Activated T-helper 1 cell treated with Interleukin-2 at 50 U/mL for 16 hours (primary cell): ENCODE data around the gene PPP1R18.
"Not testable (repeated sequence)": the region's sequence is repeated elsewhere in the genome, so short reads cannot be mapped to it uniquely, and the experiment has no call there.

Source experiments
- DNase-seq: peaks from one replicate; pipeline ENCODE4 v3.0.0-alpha.2; 2020; ENCODE audit warnings: low read depth

The PPP1R18 gene, protein sequence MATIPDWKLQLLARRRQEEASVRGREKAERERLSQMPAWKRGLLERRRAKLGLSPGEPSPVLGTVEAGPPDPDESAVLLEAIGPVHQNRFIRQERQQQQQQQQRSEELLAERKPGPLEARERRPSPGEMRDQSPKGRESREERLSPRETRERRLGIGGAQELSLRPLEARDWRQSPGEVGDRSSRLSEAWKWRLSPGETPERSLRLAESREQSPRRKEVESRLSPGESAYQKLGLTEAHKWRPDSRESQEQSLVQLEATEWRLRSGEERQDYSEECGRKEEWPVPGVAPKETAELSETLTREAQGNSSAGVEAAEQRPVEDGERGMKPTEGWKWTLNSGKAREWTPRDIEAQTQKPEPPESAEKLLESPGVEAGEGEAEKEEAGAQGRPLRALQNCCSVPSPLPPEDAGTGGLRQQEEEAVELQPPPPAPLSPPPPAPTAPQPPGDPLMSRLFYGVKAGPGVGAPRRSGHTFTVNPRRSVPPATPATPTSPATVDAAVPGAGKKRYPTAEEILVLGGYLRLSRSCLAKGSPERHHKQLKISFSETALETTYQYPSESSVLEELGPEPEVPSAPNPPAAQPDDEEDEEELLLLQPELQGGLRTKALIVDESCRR

DNA sequence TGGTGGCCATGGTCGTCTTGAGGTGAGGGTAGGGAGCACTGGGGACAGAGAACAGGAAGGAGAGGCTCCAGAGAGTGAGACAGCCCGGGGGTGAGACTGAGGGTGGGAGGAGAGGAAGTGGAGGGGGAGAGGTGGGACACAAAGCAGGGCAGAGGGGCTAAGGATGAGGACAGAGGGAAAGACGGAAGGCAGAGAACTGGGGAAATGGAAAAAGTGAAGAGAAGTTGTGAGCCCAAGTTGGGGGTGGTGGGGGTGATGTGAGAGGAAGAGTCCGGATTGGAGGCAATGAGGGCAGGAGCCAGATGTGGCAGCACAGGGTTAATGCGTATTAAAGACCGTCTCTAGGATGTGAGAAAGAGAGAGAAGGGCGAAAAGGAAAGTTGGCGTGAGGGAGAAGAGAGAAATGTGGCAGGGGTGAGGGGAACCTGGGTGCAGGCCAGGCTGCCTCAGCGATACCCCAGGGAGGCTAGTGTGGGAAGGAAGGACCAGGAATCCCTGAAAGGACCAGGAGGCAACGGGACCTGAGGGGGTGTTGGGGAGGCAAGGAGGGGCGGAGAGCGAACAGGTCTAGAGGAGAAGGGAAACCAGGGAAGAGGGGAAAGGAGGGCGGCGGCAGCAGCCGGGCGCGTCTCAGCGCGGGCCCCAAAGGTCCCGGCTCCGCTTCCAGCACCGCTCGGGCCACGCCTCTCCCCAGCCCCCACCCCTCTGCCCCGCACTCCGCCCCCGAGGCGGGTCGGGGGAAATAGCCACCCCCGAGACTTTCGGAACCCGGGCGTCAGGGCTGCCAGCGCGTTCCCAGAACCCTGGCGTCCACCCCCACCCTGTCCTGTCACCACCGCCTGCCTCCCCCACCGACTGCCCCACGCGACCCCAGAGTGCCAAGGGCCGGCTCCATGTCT is at the start of gene PPP1R18:
TSS of gene PPP1R18 (minus strand) at position 637 of the 899 bp plus-strand sequence. CDS start at position 10, 627 bp downstream.
- DNase-seq: peak; percentile 73

DNA sequence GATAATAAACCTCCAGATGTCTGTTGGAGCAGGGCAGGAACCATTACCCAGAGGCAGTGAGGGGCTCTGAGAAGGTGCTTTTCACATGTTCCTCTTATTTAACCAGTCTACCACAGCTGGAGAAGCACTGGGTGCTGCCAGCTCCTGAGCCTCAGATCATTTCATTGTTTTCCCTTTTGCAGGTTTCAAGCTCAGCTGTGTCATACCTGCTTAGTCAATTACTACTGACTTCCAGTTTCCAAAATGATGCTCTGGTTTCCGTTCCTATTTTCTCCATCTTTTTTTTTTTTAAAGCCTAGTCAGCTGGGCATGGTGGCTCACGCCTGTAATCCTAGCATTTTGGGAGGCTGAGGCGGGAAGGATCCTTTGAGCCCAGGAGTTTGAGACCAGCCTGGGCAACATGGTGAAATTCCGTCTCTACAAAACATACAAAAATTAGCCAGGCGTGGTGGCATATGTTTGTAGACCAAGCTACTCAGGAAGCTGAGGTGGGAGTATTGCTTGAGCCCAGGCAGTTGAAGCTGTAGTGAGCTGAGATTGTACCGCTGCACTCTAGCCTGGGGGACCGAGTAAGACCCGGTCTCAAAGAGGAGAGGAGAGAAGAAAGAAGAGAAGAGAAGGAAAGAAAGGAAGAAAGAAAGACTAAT is 49.3 kb upstream of the PPP1R18 start:
- DNase-seq: no peak

DNA sequence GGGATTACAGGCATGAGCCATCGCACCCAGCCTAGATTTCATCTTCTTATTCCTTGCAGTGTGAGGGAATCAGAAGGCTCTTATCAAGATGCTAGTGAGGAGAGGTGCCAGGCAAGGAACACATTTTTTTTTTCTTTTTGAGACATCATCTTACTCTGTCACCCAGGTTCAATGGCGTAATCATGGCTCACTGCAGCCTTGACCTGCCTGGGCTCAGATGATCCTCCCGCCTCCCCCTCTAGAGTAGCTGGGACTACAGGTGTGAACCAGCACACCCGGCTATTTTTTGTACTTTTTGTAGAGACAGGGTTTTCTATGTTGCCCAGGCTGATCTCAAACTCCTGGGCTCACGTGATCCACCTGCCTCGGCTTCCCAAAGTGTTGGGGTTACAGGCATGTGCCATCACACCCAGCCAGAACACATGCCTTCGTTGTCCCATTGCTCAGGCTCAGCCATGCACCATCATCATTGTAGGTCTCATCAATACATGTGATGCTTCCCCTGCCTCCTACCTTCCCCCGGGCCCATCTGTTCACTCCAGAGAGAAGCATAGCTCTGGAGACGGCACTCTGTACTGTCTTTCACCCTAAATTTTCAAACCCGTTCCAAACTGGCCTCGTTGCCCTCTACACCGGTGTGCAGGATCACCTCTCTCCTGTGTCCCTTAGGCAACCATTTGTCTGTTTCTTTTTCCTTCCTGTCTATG is 45.9 kb upstream of the PPP1R18 start:
- no peak for DNase-seq

DNA sequence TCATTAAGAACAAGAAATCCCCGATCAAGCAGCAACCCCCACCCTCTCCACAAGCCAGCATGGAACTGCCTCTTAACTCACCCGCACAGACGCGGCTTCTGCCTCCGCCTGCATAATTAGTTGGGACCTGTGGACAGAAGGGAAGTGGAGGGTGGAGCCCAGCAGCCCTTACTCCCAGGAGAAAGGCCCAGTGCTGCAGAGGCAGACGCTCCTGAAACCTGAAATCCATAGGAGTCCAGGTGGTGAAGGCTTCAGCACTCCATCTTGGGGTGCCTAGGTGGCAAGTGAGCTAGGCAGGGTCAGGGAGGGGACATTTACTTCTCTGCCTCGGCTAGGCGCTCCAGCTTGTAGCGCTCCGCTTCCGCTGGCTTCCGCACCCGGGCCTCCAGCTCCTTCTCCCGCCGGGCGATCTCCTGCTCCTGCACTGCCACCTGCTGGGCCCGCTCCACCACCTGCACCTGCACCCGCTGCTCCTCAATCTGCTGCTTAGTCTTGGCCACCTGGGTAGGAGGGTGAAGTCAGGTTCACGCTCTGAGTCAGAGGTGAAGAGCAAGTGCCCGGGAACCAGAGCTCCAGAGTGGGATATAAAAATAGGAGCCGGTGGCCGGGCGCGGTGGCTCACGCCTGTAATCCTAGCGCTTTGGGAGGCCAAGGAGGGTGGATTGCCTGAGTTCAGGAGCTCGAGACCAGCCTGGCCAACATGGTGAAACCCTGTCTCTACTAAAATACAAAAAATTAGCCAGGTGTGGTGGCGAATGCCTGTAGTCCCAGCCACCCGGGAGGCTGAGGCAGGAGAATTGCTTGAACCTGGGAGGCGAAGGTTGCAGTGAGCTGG is 44.4 kb upstream of the PPP1R18 start:
- peak; percentile 76 for DNase-seq

DNA sequence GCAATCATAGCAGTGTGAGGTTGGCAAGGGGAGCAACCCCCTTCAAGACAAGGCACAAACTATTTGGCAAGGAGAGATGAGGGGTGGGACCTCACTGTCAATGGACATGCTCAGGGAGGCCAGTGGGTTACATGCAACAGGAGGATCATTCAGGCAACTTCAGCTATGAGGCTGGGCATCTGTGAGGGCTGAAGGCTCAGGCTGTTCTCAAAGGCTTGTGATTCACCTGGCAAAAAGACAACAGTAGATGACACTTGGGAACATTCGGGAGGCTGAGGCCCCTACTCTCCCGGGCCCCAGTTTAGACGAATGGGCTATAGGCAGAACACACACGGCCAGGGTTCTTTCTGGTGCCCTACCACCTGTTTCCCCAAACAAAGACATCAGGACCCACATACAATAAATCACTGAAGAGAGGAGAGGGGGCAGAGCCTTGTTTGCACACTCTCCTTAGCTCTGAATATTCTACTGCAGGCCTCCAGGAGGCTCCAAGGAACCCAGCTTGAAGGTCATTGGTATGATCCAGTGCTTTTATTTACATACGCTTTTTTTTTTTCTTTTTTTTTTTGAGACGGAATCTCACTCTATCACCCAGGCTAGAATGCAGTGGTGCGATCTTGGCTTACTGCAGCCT is 41.6 kb upstream of the PPP1R18 start:
- no peak for DNase-seq

DNA sequence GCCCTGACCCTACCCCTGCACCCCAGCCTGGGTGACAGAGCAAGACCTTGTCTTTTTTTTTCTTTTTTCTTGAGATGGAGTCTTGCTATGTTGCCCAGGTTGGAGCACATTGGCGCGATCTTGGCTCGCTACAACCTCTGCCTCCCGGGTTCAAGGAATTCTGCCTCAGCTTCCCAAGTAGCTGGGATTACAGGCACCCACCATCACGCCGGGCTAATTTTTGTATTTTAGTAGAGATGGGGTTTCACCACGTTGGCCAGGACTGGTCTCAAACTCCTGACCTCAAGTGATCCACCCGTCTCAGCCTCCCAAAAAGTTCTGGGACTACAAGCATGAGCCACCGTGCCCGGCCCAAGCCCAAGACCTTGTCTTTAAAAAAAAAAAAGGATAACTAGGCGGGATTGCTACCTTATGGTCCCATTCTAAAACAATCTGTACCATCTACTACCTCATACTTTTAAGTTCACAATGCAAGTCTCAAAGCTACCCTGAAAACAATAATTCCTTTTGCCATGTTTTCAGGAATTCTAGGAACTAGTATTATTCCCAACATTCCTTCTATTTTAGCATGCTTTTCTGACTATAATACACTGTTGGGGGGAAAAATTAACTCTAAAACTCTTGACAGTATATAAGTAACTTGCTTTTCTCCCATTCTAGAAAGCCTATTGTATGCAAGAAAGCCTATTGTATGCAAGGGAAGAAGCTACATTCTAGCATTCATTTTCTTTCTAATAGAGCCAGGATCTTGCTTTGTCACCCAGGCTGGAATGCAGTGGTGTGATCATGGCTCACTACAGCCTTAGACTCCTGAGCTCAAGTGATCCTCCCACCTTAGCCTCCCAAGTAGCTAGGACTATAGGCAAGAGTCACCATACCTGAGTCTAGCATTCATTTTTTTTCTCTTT is 40.3 kb upstream of the PPP1R18 start:
- no peak for DNase-seq

DNA sequence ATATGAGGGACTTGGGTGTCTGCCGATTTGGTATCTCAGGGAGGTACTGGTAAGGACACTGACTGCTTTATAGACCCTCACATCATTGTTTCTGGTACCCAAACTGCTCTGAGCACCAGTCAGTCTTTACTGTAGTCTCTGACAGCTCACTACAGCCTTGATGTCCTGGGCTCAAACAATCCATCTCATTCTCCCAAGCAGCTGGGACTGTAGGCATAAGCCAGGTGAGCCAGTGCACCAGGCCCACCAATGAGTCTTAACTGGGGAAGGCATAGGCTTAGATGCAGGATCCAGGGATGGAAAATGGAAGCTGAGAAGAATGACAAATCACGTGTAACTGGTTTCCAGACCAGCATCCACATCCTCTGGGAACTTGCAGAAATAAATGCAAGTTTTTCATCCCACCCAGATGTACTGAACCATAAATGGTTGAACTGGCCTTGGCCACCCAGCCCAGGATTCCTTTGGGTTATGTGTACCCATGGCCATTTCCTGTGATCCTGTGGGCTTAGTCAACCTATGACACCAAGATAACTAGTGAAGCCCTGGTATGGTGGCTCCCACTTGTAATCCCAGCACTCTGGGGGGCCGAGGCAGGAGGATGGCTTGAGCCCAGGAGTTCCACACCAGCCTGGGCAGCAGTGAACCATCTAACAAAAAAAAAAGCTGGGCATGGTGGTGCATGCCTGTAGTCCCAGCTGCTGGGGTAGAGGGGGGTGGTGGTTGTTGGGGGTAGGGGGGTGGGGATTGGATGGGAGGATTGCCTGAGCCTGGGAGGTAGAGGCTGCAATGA is 39.5 kb upstream of the PPP1R18 start:
- DNase-seq: no peak

DNA sequence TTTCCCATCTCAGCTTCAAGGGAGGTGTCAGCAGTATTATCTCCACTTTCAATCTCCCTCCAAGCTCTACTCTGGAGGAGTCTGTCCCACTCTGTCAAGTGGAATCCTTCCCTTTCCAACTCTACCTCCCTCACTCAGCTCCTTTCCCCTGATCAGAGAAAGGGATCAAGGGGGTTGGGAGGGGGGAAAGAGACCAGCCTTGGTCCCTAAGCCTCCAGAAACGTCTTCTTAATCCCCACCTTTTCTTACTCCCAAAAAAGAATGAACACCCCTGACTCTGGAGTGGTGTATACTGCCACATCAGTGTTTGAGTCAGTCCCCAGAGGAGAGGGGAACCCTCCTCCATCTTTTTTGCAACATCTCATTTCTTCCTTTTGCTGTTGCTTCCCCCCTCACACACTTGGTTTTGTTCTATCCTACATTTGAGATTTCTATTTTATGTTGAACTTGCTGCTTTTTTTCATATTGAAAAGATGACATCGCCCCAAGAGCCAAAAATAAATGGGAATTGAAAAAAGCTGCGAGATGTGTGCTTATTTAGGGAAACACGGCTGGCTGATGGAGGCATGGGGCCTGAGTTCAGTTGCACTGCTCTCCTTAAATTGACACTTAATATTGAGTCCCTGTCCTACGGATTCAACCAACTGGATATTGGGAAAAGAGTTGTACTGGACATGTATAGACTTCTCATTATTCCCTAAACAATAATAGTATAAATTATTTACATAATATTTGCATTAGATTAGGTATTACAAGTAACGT is 38.6 kb upstream of the PPP1R18 start:
- DNase-seq: no peak

DNA sequence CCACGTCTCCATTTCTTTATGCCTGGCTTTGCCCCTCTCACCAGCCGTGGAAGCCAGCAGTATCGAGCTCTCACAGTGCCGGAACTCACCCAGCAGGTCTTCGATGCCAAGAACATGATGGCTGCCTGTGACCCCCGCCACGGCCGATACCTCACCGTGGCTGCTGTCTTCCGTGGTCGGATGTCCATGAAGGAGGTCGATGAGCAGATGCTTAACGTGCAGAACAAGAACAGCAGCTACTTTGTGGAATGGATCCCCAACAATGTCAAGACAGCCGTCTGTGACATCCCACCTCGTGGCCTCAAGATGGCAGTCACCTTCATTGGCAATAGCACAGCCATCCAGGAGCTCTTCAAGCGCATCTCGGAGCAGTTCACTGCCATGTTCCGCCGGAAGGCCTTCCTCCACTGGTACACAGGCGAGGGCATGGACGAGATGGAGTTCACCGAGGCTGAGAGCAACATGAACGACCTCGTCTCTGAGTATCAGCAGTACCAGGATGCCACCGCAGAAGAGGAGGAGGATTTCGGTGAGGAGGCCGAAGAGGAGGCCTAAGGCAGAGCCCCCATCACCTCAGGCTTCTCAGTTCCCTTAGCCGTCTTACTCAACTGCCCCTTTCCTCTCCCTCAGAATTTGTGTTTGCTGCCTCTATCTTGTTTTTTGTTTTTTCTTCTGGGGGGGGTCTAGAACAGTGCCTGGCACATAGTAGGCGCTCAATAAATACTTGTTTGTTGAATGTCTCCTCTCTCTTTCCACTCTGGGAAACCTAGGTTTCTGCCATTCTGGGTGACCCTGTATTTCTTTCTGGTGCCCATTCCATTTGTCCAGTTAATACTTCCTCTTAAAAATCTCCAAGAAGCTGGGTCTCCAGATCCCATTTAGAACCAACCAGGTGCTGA is 37.6 kb upstream of the PPP1R18 start:
- not testable (repeated sequence) for DNase-seq

DNA sequence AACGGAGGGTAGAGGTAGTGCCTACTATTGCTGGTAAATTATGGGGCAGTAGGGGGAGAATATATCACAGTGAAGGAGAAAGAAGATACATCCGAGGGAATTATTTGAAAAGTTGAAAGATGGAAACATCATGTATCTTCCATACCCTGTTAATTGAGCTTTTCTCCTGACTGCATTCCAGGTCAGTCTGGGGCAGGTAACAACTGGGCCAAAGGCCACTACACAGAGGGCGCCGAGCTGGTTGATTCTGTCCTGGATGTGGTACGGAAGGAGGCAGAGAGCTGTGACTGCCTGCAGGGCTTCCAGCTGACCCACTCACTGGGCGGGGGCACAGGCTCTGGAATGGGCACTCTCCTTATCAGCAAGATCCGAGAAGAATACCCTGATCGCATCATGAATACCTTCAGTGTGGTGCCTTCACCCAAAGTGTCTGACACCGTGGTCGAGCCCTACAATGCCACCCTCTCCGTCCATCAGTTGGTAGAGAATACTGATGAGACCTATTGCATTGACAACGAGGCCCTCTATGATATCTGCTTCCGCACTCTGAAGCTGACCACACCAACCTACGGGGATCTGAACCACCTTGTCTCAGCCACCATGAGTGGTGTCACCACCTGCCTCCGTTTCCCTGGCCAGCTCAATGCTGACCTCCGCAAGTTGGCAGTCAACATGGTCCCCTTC is 36.9 kb upstream of the PPP1R18 start:
- DNase-seq: not testable (repeated sequence)

DNA sequence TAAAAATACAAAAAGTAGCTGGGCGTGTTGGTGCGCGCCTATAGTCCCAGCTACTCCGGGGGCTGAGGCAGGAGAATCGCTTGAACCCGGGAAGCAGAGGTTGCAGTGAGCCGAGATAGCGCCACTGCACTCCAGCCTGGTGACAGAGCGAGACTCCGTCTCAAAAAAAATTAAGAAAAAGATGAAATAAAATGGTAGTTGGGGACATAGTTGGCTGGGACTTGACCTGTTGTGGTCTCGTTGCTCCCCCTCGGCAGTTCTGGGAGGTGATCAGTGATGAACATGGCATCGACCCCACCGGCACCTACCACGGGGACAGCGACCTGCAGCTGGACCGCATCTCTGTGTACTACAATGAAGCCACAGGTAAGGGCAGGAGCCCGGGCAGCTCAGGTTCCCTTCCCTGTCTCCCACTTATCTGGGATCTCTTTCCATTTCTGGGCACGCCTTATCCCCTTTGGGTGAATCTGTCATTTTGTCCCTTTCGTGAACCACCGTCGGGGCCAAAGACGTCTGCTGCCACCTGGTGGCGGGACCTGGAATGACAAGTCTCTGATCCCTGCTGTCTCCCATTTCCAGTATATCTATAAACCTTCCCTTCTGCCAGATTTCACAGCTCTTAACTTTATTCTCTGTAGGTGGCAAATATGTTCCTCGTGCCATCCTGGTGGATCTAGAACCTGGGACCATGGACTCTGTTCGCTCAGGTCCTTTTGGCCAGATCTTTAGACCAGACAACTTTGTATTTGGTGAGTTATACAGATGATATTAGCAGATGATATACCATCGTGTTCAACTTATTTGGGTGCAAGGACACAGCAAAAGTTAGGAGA is 36.1 kb upstream of the PPP1R18 start:
- DNase-seq: peak; percentile 76

DNA sequence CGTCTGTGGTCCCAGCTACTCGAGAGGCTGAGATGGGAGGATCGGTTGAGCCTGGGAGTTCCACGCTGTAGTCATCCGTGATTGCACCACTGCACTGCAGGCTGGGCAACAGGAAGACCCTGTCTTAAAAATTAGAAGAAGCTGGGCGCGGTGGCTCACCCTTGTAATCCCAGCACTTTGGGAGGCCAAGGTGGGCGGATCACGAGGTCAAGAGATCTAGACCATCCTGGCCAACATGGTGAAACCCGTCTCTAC is 35.5 kb upstream of the PPP1R18 start:
- DNase-seq: not testable (repeated sequence)

DNA sequence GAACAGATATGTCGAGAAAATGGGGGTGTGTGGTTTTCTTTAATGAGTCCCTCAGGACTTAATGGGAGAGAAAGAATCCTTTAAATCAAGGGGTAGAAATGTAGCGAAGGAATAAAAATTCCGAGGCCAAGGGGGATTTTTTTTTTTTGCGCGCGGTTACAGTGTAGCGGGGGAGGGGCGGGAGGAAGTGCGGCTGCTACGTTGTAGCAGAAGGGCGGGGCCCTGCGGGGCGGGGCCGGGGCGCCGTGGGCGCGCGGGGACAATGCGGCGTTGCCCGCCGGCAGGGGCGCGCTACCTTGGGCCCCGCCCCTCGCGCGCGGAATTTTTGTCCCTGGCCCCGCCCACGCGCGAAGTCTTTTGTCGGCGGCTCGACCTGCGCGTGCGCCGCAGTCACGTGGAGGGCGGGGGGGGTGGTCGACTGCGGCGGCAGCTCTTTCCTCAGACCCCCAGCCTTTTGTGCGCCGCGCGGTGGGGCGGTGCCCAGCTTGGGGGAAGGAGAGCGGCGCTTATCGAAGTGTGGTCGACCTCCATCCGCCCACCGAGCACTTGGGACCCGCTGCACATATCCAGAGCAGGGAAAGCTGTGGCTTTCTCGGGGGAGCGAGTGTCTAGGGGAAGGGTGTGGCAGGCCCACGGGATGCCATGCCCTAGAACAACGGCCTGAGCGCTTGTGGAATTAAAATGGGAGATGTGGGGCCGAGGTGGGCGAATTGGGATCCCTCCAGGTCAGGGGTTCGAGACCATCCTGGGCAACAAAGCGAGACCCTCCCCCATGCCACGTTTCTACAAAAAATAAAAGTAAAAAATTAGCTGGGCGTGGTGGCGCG is 35.0 kb upstream of the PPP1R18 start:
- DNase-seq: peak; percentile 94

DNA sequence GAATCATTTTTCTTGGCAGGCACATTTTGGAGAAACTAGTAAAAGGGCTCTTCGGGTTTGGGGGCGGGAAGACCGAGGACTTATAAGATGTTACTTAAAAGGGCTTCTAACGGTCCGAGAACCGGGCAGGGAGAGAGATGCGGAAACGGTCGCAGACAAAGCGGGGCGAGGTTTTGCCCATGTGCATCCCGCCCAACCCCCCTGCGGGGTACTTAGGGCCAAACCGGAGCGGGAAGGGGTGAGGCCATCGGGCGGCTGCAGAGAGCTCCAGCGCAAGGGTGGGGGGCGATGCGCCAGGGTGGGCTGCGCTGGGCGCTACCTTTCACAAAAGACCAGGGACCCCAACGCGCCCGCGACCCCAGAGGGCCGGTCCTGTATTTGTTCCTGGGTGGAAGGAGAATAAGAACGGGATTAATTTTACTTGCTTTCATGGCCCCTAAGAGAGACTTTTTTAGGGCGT is 34.3 kb upstream of the PPP1R18 start:
- DNase-seq: peak; percentile 50
